ENCODE measurements around the gene LIMA1. TPM values are rescaled to one million over a fixed set of nuclear protein-coding genes. Genes with fewer than 3 reads are reported as not detected.
A peak's percentile ranks its signal among the peaks of the same experiment; 100 is the strongest.

Gene LIMA1
- total RNA-seq, 2 donors from 2014 or later = 20.1 to 26.0 TPM

- no peak overlapping the region for H3K27ac Mint-ChIP-seq
- Histone ChIP-seq H3K27me3 (ENCODE audit: control insufficient read depth, insufficient read depth, low read length, poor library complexity, severe bottlenecking) (no peaks in the 10 kb centered on the region), H3K9ac (ENCODE audit: extremely low read depth, low read length, poor library complexity, severe bottlenecking) (no peak overlapping the region), H3K4me3 (ENCODE audit: low read length) (no peak overlapping the region), H3K9me3 (ENCODE audit: control insufficient read depth, low read length) (peaks cover 7% of the 10 kb centered on the region), H3K4me1 (ENCODE audit: control insufficient read depth, insufficient read depth, low read length) (no peaks in the 10 kb centered on the region), H3K27ac (ENCODE audit: low read depth, low read length) (no peak overlapping the region), H3K36me3 (ENCODE audit: control insufficient read depth, insufficient read depth, low read length) (peaks cover 20% of the 10 kb centered on the region)
- WGBS, 2 experiments (ENCODE audit: insufficient coverage in 1 of 2, insufficient read length in 1 of 2) = 90 to 100% methylated on average over 1 of the region's 2 CpGs
- no peaks in the 10 kb centered on the region for H3K27me3 Mint-ChIP-seq (ENCODE audit: insufficient read depth)
- no peaks in the 10 kb centered on the region for H3K9me3 Mint-ChIP-seq
- no peak for DNase-seq
- TF ChIP-seq CTCF (conservative IDR thresholded peaks at IDR 0.05) = no peak
- peaks cover 22% of the 10 kb centered on the region for H3K36me3 Mint-ChIP-seq (ENCODE audit: low read depth)
- peaks cover 22% of the 10 kb centered on the region for H3K4me1 Mint-ChIP-seq
- H3K4me3 Mint-ChIP-seq = no peak overlapping the region
Observed at GRCh38 chr12:50162230-50162629, 121.1 kb downstream of the LIMA1 start.

DNA sequence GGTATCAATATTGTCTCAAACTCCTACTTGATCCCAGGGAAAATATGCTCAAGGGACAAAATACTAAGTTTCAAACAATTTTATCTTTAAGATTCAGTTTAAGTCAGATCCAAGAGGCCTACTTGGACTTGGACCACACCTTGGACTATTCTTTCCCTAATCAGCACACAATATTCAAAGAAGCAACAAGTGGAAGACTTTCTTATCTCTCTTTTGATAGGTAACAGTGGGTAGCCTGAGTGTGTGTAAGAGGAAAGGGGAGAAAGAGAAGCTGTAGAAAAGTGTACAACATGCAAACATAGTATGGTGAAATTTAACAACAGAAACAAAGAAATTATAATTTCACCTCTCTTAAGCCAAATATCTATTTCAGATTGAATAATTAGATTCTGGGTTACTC lies 122.7 kb downstream of the LIMA1 start:
- H3K9ac ChIP-seq (ENCODE audit: extremely low read depth, low read length, poor library complexity, severe bottlenecking) = no peak overlapping the region
- no peak overlapping the region for H3K27ac ChIP-seq (ENCODE audit: low read depth, low read length)

GRCh38 chr12:50157259-50157658 lies 126.1 kb downstream of the LIMA1 start:
- Histone ChIP-seq H3K4me1 (ENCODE audit: control insufficient read depth, insufficient read depth, low read length) (no peaks in the 10 kb centered on the region), H3K27me3 (ENCODE audit: control insufficient read depth, insufficient read depth, low read length, poor library complexity, severe bottlenecking) (no peaks in the 10 kb centered on the region), H3K36me3 (ENCODE audit: control insufficient read depth, insufficient read depth, low read length) (peaks cover 29% of the 10 kb centered on the region), H3K27ac (ENCODE audit: low read depth, low read length) (no peak overlapping the region), H3K4me3 (ENCODE audit: low read length) (no peak overlapping the region), H3K9me3 (ENCODE audit: control insufficient read depth, low read length) (peaks cover 14% of the 10 kb centered on the region), H3K9ac (ENCODE audit: extremely low read depth, low read length, poor library complexity, severe bottlenecking) (no peak overlapping the region)
- Mint-ChIP-seq H3K4me1 (peaks cover 9% of the 10 kb centered on the region), H3K36me3 (ENCODE audit: low read depth) (peaks cover 26% of the 10 kb centered on the region), H3K4me3 (no peak overlapping the region), H3K9me3 (no peaks in the 10 kb centered on the region), H3K27ac (peak overlapping the region; percentile 48), H3K27me3 (ENCODE audit: insufficient read depth) (no peaks in the 10 kb centered on the region)
- no peak for DNase-seq
- TF ChIP-seq CTCF (conservative IDR thresholded peaks at IDR 0.05) = no peak
- WGBS, 2 experiments (ENCODE audit: insufficient coverage in 1 of 2, insufficient read length in 1 of 2) = 100% methylated on average over 2 of the region's 2 CpGs; no CpG with 5 or more reads in 1 of the 2 experiments

More for the DNA sequence above, 122.7 kb downstream of the LIMA1 start:
- TF ChIP-seq CTCF (conservative IDR thresholded peaks at IDR 0.05) = no peak
- peaks cover 23% of the 10 kb centered on the region for H3K36me3 Mint-ChIP-seq (ENCODE audit: low read depth)
- Histone ChIP-seq H3K4me3 (ENCODE audit: low read length) (peak overlapping the region; percentile 9), H3K4me1 (ENCODE audit: control insufficient read depth, insufficient read depth, low read length) (no peaks in the 10 kb centered on the region), H3K36me3 (ENCODE audit: control insufficient read depth, insufficient read depth, low read length) (peaks cover 26% of the 10 kb centered on the region), H3K27me3 (ENCODE audit: control insufficient read depth, insufficient read depth, low read length, poor library complexity, severe bottlenecking) (no peaks in the 10 kb centered on the region), H3K9me3 (ENCODE audit: control insufficient read depth, low read length) (peaks cover 14% of the 10 kb centered on the region)
- H3K27me3 Mint-ChIP-seq (ENCODE audit: insufficient read depth) = no peaks in the 10 kb centered on the region
- H3K9me3 Mint-ChIP-seq = no peaks in the 10 kb centered on the region
- H3K4me1 Mint-ChIP-seq = peaks cover 15% of the 10 kb centered on the region
- H3K4me3 Mint-ChIP-seq = no peak overlapping the region
- H3K27ac Mint-ChIP-seq = no peak overlapping the region
- no peak for DNase-seq
